Camera-type eye (tissue), 1 donor: Measurements from ENCODE around the gene AIPL1. TPM values are rescaled to one million over a fixed set of nuclear protein-coding genes. Genes with fewer than 3 reads are reported as not detected.

Experiments
- total RNA-seq: library from RNA; depleted of rRNA; stranded (reverse); fragments of >200 nt; gene quantifications from one replicate; pipeline ENCODE4 v1.2.3, GENCODE V29; 2014

Gene AIPL1, protein sequence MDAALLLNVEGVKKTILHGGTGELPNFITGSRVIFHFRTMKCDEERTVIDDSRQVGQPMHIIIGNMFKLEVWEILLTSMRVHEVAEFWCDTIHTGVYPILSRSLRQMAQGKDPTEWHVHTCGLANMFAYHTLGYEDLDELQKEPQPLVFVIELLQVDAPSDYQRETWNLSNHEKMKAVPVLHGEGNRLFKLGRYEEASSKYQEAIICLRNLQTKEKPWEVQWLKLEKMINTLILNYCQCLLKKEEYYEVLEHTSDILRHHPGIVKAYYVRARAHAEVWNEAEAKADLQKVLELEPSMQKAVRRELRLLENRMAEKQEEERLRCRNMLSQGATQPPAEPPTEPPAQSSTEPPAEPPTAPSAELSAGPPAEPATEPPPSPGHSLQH
- total RNA-seq, result 335 TPM

GRCh38 chr17:6435051-6435450 is at the start of gene AIPL1:
Gene AIPL1, minus strand, starts transcription at chr17:6435121. Its CDS starts 17 bp downstream, at chr17:6435104.

GRCh38 chr17:6443692-6444570 is 9.0 kb upstream of the AIPL1 start, which contains the start of gene PIMREG:
Gene PIMREG, plus strand, starts transcription at chr17:6444455. Its CDS starts 656 bp downstream, at chr17:6445111.

Other genes with a start within 250 kb of the AIPL1 start
- gene PIMREG, start 9.3 kb upstream of the AIPL1 start, total RNA-seq, result 9.8 TPM
- gene PITPNM3, start 121.4 kb upstream of the AIPL1 start, total RNA-seq, result 5.3 TPM
- 39.4 TPM for gene KIAA0753, start 205.6 kb upstream of the AIPL1 start, total RNA-seq
- gene TXNDC17, start 205.9 kb upstream of the AIPL1 start, total RNA-seq, result 39.1 TPM
- 8.6 TPM for gene MED31, start 216.5 kb upstream of the AIPL1 start, total RNA-seq
- 3.5 TPM for gene C17orf100, start 216.6 kb upstream of the AIPL1 start, total RNA-seq